ENCODE measurements around the gene GUCY1A1. TPM values are rescaled to one million over a fixed set of nuclear protein-coding genes. Genes with fewer than 3 reads are reported as not detected.

GUCY1A1 gene
- total and polyA plus RNA-seq, 7 donors = 1.5 to 16.4 (median 6.8) TPM

DNA sequence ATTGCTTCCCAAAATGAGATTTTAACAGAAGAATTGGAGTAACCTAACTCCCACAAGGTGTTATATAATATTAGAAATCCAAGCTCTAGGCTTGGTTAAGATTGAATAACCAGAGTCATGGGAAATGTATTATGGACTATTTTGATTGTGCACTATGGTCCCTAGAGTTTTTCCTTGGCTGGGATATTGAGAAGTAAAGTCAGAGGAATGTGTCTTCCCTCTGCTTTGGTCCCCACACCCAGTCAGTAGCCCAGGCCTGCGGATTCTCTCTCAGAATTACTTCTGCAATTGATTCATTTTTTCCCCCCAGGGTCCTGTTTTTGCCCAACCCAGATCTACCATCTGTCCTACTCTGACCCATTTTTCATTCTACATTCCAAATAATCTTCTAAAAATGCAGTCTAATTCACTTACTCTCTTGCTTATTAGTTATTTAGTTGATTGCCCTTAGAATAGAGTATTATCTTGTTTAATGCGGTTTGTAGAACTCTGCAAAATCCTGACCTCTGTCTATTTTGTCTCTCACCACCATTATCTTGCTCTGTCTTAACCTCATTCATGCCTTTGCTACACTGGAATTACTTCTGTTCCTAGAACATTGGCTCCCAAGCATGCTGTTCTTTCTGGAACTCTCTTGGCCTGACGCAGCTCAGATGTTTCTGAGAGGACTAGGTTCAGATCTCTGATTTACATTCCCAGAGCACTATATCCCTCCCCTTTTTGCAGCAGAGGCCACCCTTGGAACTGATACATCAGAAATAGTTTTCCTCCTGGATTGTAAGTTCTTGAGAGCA, 23.6 kb downstream of the GUCY1A1 start:
- DNase-seq (no peak), ATAC-seq (no peak)
- WGBS, 3 donors = 76 to 77% (median 76%) methylated on average over 3 of the region's 3 CpGs
- TF ChIP-seq, protein P1, sequence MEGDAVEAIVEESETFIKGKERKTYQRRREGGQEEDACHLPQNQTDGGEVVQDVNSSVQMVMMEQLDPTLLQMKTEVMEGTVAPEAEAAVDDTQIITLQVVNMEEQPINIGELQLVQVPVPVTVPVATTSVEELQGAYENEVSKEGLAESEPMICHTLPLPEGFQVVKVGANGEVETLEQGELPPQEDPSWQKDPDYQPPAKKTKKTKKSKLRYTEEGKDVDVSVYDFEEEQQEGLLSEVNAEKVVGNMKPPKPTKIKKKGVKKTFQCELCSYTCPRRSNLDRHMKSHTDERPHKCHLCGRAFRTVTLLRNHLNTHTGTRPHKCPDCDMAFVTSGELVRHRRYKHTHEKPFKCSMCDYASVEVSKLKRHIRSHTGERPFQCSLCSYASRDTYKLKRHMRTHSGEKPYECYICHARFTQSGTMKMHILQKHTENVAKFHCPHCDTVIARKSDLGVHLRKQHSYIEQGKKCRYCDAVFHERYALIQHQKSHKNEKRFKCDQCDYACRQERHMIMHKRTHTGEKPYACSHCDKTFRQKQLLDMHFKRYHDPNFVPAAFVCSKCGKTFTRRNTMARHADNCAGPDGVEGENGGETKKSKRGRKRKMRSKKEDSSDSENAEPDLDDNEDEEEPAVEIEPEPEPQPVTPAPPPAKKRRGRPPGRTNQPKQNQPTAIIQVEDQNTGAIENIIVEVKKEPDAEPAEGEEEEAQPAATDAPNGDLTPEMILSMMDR (IDR thresholded peaks at IDR 0.05) = no peak
- intact Hi-C loops (cut with DNase I) = no loop called here
- no peak overlapping the region for H3K4me3 ChIP-seq
- H3K27ac ChIP-seq = no peak overlapping the region
- no peaks in the 10 kb centered on the region for H3K27me3 ChIP-seq (ENCODE audit: insufficient read depth in 3 of 3, low read length in 2 of 3)
- no peaks in the 10 kb centered on the region for H3K9me3 ChIP-seq
- H3K36me3 ChIP-seq (ENCODE audit: insufficient read depth in 1 of 2, low read depth in 1 of 2) = no peaks in the 10 kb centered on the region
- no peaks in the 10 kb centered on the region for H3K4me1 ChIP-seq

DNA sequence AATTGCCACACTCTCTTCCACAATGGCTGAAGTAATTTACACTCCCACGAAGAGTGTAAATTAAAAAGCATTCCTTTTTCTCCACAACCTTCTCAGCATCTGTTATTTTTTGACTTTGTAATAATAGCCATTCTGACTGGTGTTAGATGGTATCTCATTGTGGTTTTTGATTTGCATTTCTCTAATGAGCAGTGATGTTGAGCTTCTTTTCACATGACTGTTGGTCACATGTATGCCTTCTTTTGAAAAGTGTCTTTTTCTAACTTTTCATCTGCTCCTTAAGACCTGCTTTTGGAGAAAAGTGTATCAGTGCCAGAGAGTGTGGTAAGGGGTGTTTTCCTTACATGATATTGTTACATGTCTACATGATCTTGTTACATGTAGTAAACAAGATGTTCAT, 25.7 kb downstream of the GUCY1A1 start:
- no peaks in the 10 kb centered on the region for H3K27me3 ChIP-seq (ENCODE audit: insufficient read depth in 3 of 3, low read length in 2 of 3)
- no peak overlapping the region for H3K27ac ChIP-seq
- no peak overlapping the region for H3K4me3 ChIP-seq
- intact Hi-C loops (cut with DNase I) = no loop called here
- H3K36me3 ChIP-seq (ENCODE audit: insufficient read depth in 1 of 2, low read depth in 1 of 2) = no peaks in the 10 kb centered on the region
- no peak for ATAC-seq
- H3K9me3 ChIP-seq = no peaks in the 10 kb centered on the region
- DNase-seq = no peak
- H3K4me1 ChIP-seq = no peaks in the 10 kb centered on the region
- TF ChIP-seq, protein P1 (IDR thresholded peaks at IDR 0.05) = no peak
- WGBS, 3 donors = 71 to 84% (median 74%) methylated on average over 1 of the region's 1 CpG

DNA sequence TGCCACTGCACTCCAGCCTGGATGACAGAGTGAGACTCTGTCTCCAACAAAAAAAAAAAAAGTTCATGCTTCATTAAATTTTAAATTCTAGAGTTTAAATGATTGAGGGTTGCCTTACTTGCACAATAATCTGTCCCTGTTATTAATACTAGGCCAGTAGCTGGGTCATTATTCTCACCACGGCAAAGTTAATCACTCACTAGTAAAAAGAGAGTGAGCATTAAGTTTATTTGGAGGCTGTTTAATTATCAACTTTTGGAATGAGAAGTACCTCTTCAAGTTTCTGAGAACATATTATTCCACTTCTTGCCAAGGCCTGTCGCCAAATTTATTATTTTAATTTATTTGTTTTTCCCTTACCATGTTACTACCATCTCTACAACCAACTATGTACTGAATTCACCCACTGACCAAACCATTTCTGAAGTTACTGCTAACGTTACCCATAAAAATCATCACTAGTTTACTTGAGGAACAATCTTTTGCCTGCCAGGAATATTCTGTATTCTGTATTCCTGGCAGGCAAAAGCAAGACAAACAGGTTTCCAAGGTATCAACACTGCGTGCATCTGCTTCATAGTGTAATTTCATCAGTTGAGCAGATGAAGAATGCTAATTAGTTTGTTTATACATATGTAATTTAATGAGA, 26.5 kb downstream of the GUCY1A1 start:
- intact Hi-C loops (cut with DNase I) = no loop called here
- no peaks in the 10 kb centered on the region for H3K36me3 ChIP-seq (ENCODE audit: insufficient read depth in 1 of 2, low read depth in 1 of 2)
- no peak overlapping the region for H3K4me3 ChIP-seq
- H3K27me3 ChIP-seq (ENCODE audit: insufficient read depth in 3 of 3, low read length in 2 of 3) = no peaks in the 10 kb centered on the region
- no peaks in the 10 kb centered on the region for H3K9me3 ChIP-seq
- no peak overlapping the region for H3K27ac ChIP-seq
- H3K4me1 ChIP-seq = no peaks in the 10 kb centered on the region
- TF ChIP-seq, protein P1 (IDR thresholded peaks at IDR 0.05) = no peak
- WGBS, 3 donors = 44 to 58% (median 46%) methylated on average over 4 of the region's 4 CpGs
- no peak for ATAC-seq
- no peak for DNase-seq

DNA sequence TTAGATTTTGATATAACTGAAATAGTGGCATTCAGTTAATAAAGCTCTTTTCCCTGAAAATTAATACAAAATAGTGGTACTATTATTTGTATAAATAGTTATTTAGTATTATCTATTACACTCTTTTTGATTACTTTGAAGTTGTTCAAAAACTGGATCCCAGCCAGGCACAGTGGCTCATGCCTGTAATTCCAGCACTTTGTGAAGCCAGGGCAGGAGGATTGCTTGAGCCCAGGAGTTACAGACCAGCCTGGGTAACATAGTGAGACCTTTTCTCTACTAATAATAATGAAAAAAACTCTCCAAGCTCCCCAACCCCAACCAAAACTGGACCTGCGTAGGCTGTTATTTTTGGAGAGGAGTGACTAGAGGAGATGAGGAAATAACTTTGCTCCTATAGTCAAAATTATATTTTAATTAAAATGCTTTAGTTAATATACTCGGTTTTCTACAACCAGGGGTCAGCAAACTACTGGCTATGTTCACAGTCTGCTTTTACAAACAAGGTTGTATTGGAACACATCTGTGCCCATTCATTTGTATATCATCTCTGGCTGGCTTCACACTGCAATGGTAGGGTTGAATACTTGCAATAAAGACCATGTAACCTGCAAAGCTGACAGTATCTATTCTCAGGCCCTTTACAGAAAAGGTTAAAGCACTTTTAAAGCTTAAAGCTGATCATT, 27.6 kb downstream of the GUCY1A1 start:
- WGBS, 3 donors = 59 to 65% (median 64%) methylated on average over 2 of the region's 2 CpGs
- TF ChIP-seq, protein P1 (IDR thresholded peaks at IDR 0.05) = no peak
- no peak overlapping the region for H3K4me3 ChIP-seq
- H3K4me1 ChIP-seq = no peaks in the 10 kb centered on the region
- no peak overlapping the region for H3K27ac ChIP-seq
- ATAC-seq (no peak), DNase-seq (no peak)
- H3K36me3 ChIP-seq (ENCODE audit: insufficient read depth in 1 of 2, low read depth in 1 of 2) = no peaks in the 10 kb centered on the region
- no peaks in the 10 kb centered on the region for H3K27me3 ChIP-seq (ENCODE audit: insufficient read depth in 3 of 3, low read length in 2 of 3)
- intact Hi-C loops (cut with DNase I) = no loop called here
- H3K9me3 ChIP-seq = no peaks in the 10 kb centered on the region
